SK-N-SH treated with all-trans-retinoic acid at 6 μM for 48 hours (cell line): Measurements from ENCODE around the gene ZNF653.
"Not testable (repeated sequence)": the region's sequence is repeated elsewhere in the genome, so short reads cannot be mapped to it uniquely, and the experiment has no call there.

Experiments used
- ATAC-seq: fragments of 200-7000 bp; cut with Tn5 transposase; 3 replicates; pipeline ENCODE4 v1.9.1; 2020; ENCODE audit warnings: mild to moderate bottlenecking, moderate library complexity
- ARNTL ChIP-seq: fragments of 450-650 bp; formaldehyde crosslinking; IDR thresholded peaks from 2 replicates; pipeline ENCODE4 v1.5.0; 2020; ENCODE audit warnings: low read depth, mild to moderate bottlenecking, moderate library complexity, borderline replicate concordance
- BACH2 ChIP-seq: fragments of 250-450 bp; sonication (Bioruptor Pico); IDR thresholded peaks from 2 replicates; pipeline ENCODE4 v1.9.0; 2021; ENCODE audit warnings: mild to moderate bottlenecking, borderline replicate concordance
- CSDC2 ChIP-seq: fragments of 250-450 bp; sonication (Bioruptor Pico); IDR thresholded peaks from 2 replicates; pipeline ENCODE4 v1.5.0; 2020; ENCODE audit warnings: mild to moderate bottlenecking, moderate library complexity
- ISL1 ChIP-seq: fragments of 250-450 bp; sonication (Bioruptor Pico); IDR thresholded peaks from 2 replicates; pipeline ENCODE4 v2.1.2; 2022; ENCODE audit warnings: mild to moderate bottlenecking, moderate library complexity
- OSR1 ChIP-seq: fragments of 250-450 bp; sonication (Bioruptor Pico); IDR thresholded peaks from 2 replicates; pipeline ENCODE4 v1.8.0; 2022; ENCODE audit warnings: moderate library complexity, mild to moderate bottlenecking, inconsistent platforms
- PPARA ChIP-seq: fragments of 250-450 bp; sonication (Bioruptor Pico); IDR thresholded peaks from 2 replicates; pipeline ENCODE4 v1.5.0; 2020; ENCODE audit warnings: mild to moderate bottlenecking, borderline replicate concordance
- RARB ChIP-seq: fragments of 250-450 bp; sonication (Bioruptor Pico); IDR thresholded peaks from 2 replicates; pipeline ENCODE4 v1.8.0; 2021; ENCODE audit warnings: mild to moderate bottlenecking, moderate library complexity
- SNAI2 ChIP-seq: fragments of 250-450 bp; sonication (Bioruptor Pico); IDR thresholded peaks from 2 replicates; pipeline ENCODE4 v1.5.0; 2020; ENCODE audit warnings: mild to moderate bottlenecking, moderate library complexity
- TCF4 ChIP-seq: fragments of 250-450 bp; sonication (Bioruptor Pico); IDR thresholded peaks from 2 replicates; pipeline ENCODE4 v1.8.0; 2021; ENCODE audit warnings: mild to moderate bottlenecking, moderate library complexity, borderline replicate concordance
- TOX ChIP-seq: fragments of 250-450 bp; sonication (Bioruptor Pico); IDR thresholded peaks from 2 replicates; pipeline ENCODE4 v1.8.0; 2021; ENCODE audit warnings: mild to moderate bottlenecking, moderate library complexity, borderline replicate concordance
- ZC3H10 ChIP-seq: fragments of 250-450 bp; sonication (Bioruptor Pico); IDR thresholded peaks from 2 replicates; pipeline ENCODE4 v1.5.1; 2021; ENCODE audit warnings: mild to moderate bottlenecking, moderate library complexity
- ZFP3 ChIP-seq: fragments of 250-450 bp; sonication (Bioruptor Pico); IDR thresholded peaks from 2 replicates; pipeline ENCODE4 v1.5.0; 2020; ENCODE audit warnings: mild to moderate bottlenecking, moderate library complexity
- ZFP30 ChIP-seq: fragments of 450-650 bp; formaldehyde crosslinking; IDR thresholded peaks from 2 replicates; pipeline ENCODE4 v1.5.0; 2022; ENCODE audit warnings: mild to moderate bottlenecking, moderate library complexity
- ZNF565 ChIP-seq: fragments of 450-650 bp; formaldehyde crosslinking; conservative IDR thresholded peaks from 2 replicates; pipeline ENCODE4 v1.5.0; 2020; ENCODE audit warnings: low read depth, mild to moderate bottlenecking, moderate library complexity
- ZNF70 ChIP-seq: fragments of 450-650 bp; formaldehyde crosslinking; IDR thresholded peaks from 2 replicates; pipeline ENCODE4 v1.5.0; 2020; ENCODE audit warnings: mild to moderate bottlenecking, moderate library complexity
- ZNF8 ChIP-seq: fragments of 450-650 bp; formaldehyde crosslinking; IDR thresholded peaks from 2 replicates; pipeline ENCODE4 v1.5.0; 2020; ENCODE audit warnings: mild to moderate bottlenecking, moderate library complexity
- TF ChIP-seq, protein P1 (sequence below): fragments of 250-450 bp; sonication (Bioruptor Pico); IDR thresholded peaks from 2 replicates; pipeline ENCODE4 v1.5.0; 2020; ENCODE audit warnings: mild to moderate bottlenecking, moderate library complexity
- TF ChIP-seq, protein P2 (sequence below): fragments of 250-450 bp; sonication (Bioruptor Pico); IDR thresholded peaks from 2 replicates; pipeline ENCODE4 v1.8.0; 2020; ENCODE audit warnings: mild to moderate bottlenecking, moderate library complexity, borderline replicate concordance
- TF ChIP-seq, protein P3 (sequence below): fragments of 250-450 bp; sonication (Bioruptor Pico); IDR thresholded peaks from 2 replicates; pipeline ENCODE4 v1.5.1; 2020; ENCODE audit warnings: low read depth, mild to moderate bottlenecking, moderate library complexity
- TF ChIP-seq, protein P4 (sequence below): fragments of 250-450 bp; sonication (Bioruptor Pico); IDR thresholded peaks from 2 replicates; pipeline ENCODE4 v1.5.1; 2021; ENCODE audit warnings: mild to moderate bottlenecking, moderate library complexity
- TF ChIP-seq, protein P5 (sequence below): fragments of 250-450 bp; sonication (Bioruptor Pico); IDR thresholded peaks from 2 replicates; pipeline ENCODE4 v1.8.0; 2021; ENCODE audit warnings: low read depth, mild to moderate bottlenecking, moderate library complexity, borderline replicate concordance

ZNF653 gene

DNA sequence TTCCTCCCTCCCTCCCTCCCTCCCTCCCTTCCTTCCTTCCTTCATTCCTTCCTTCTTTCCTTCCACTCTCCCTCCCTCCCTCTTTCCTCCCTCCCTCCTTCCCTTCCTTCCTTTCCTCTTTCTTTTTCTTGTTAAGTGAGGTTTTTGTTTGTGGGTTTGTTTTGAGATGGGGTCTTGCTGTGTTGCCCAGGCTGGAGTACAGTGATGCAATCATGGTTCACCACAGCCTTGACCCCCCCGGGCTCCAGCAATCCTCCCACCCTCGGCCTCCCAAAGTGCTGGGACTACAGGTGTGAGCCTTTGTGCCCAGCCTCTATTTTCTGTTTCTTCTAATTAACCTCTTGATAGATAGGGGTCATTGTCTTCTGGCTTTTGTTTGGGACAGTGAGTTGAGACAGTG, 44.2 kb downstream of the ZNF653 start:
- ATAC-seq = no peak
- no peak for TF ChIP-seq ZC3H10
- TF ChIP-seq PPARA = no peak
- TF ChIP-seq TCF4 (CRISPR knock-in tag) = no peak
- TF ChIP-seq ZFP3 (CRISPR knock-in tag) = no peak

DNA sequence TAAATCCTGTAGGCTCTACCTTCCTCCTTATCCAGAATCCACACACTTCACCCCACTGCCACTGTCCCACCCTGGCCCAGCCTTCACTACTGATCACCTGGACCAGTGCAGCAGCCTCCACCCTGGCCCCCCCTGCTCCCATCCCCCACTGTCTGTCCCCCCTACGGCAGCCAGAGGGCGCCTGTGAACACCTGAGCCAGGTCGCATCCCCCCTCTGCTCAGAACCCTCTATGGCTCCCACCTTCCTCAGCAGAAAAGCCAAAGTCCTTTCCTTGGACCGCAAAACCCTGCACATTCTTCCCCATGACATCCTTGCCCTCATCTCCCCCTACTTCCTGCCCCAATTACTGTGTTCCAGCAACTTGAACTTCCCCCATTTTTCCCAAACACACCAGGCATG, 45.4 kb downstream of the ZNF653 start:
- ATAC-seq = no peak
- TF ChIP-seq, protein P1, sequence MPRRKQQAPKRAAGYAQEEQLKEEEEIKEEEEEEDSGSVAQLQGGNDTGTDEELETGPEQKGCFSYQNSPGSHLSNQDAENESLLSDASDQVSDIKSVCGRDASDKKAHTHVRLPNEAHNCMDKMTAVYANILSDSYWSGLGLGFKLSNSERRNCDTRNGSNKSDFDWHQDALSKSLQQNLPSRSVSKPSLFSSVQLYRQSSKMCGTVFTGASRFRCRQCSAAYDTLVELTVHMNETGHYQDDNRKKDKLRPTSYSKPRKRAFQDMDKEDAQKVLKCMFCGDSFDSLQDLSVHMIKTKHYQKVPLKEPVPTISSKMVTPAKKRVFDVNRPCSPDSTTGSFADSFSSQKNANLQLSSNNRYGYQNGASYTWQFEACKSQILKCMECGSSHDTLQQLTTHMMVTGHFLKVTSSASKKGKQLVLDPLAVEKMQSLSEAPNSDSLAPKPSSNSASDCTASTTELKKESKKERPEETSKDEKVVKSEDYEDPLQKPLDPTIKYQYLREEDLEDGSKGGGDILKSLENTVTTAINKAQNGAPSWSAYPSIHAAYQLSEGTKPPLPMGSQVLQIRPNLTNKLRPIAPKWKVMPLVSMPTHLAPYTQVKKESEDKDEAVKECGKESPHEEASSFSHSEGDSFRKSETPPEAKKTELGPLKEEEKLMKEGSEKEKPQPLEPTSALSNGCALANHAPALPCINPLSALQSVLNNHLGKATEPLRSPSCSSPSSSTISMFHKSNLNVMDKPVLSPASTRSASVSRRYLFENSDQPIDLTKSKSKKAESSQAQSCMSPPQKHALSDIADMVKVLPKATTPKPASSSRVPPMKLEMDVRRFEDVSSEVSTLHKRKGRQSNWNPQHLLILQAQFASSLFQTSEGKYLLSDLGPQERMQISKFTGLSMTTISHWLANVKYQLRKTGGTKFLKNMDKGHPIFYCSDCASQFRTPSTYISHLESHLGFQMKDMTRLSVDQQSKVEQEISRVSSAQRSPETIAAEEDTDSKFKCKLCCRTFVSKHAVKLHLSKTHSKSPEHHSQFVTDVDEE (CRISPR knock-in tag) = no peak
- TF ChIP-seq BACH2 (CRISPR knock-in tag) = no peak
- no peak for TF ChIP-seq ZNF8
- no peak for TF ChIP-seq SNAI2 (CRISPR knock-in tag)
- TF ChIP-seq, protein P2, sequence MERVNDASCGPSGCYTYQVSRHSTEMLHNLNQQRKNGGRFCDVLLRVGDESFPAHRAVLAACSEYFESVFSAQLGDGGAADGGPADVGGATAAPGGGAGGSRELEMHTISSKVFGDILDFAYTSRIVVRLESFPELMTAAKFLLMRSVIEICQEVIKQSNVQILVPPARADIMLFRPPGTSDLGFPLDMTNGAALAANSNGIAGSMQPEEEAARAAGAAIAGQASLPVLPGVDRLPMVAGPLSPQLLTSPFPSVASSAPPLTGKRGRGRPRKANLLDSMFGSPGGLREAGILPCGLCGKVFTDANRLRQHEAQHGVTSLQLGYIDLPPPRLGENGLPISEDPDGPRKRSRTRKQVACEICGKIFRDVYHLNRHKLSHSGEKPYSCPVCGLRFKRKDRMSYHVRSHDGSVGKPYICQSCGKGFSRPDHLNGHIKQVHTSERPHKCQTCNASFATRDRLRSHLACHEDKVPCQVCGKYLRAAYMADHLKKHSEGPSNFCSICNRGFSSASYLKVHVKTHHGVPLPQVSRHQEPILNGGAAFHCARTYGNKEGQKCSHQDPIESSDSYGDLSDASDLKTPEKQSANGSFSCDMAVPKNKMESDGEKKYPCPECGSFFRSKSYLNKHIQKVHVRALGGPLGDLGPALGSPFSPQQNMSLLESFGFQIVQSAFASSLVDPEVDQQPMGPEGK (CRISPR knock-in tag) = no peak
- no peak for TF ChIP-seq ZNF70 (CRISPR knock-in tag)
- TF ChIP-seq ISL1 (CRISPR knock-in tag) = no peak

DNA sequence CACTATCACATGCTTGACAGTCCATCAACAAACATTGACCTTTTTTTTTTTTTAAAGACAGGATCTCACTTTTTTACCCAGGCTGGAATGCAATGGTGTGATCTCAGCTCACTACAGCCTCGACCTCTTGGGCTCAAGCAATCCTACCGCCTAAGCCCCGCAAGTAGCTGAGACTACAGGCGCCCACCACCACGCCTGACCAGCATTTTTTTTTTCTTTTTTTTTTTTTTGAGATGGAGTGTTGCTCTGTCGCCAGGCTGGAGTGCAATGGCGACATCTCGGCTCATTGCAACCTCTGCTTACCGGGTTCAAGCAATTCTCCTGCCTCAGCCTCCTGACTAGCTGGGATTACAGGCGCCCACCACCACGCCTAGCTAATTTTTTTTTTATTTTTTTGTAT, 46.7 kb downstream of the ZNF653 start:
- not testable (repeated sequence) for ATAC-seq

DNA sequence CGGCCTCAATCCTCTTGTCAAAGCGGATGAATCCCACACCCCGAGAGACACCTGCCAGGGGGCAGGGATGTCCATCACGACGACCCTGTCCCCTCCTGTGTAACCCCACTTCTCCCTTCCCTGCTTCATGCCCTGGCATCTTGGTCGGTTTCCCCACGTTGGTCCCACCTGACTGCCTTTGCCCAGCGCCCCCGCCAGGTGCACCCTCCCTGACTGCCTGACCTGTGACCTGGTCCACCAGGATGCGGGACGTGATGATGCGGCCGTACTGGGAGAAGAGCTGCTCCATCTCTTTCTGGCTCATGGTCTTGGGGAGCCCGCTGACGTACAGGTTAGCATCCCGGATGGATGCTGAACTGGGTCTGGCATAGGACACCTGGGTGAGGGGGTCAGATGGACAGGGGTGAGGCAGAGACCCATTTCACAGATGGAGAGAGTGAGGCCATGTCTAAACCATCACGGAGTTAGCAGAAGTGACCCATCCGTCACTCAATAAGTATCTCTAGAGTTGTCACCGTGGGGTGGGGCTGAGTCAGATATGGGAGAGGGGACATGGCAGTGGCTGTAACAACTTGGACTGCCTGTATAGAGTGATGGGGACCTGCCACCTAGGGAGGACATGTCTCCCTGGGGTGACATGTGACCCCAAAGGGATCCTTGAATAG, 47.3 kb downstream of the ZNF653 start:
- no peak for ATAC-seq
- TF ChIP-seq, protein P3, sequence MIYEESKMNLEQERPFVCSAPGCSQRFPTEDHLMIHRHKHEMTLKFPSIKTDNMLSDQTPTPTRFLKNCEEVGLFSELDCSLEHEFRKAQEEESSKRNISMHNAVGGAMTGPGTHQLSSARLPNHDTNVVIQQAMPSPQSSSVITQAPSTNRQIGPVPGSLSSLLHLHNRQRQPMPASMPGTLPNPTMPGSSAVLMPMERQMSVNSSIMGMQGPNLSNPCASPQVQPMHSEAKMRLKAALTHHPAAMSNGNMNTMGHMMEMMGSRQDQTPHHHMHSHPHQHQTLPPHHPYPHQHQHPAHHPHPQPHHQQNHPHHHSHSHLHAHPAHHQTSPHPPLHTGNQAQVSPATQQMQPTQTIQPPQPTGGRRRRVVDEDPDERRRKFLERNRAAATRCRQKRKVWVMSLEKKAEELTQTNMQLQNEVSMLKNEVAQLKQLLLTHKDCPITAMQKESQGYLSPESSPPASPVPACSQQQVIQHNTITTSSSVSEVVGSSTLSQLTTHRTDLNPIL (CRISPR knock-in tag) = no peak
- no peak for TF ChIP-seq ARNTL (CRISPR knock-in tag)

DNA sequence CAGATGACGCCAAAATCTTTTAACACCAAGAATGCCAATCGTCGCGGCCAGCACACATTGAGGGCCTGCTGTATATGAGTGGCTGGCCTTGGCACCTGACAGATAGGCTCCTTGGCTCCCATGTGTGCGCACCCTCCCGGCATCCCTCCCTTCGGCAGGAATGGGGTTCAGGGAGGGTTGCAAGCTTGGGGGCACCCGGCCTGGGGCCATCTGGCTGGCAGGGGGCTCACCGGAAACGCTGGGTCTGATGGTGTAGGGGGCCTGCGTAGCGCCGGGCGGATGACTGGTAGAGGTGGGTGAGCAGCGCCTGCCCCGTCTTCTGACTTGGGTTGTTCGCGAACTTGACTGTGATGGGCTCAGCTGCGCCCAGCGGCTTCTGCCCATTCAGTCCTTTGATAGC, 47.8 kb downstream of the ZNF653 start:
- TF ChIP-seq RARB (no peak), OSR1 (CRISPR knock-in tag) (no peak), PPARA (no peak), SNAI2 (CRISPR knock-in tag) (no peak), ZC3H10 (no peak), TOX (CRISPR knock-in tag) (no peak), ZFP3 (CRISPR knock-in tag) (no peak), CSDC2 (no peak), BACH2 (CRISPR knock-in tag) (no peak), ARNTL (CRISPR knock-in tag) (no peak), ZNF70 (CRISPR knock-in tag) (no peak), ZNF565 (CRISPR knock-in tag) (no peak), ZNF8 (no peak), ZFP30 (CRISPR knock-in tag) (no peak)
- TF ChIP-seq, protein P3 (CRISPR knock-in tag) = no peak
- TF ChIP-seq, protein P4, sequence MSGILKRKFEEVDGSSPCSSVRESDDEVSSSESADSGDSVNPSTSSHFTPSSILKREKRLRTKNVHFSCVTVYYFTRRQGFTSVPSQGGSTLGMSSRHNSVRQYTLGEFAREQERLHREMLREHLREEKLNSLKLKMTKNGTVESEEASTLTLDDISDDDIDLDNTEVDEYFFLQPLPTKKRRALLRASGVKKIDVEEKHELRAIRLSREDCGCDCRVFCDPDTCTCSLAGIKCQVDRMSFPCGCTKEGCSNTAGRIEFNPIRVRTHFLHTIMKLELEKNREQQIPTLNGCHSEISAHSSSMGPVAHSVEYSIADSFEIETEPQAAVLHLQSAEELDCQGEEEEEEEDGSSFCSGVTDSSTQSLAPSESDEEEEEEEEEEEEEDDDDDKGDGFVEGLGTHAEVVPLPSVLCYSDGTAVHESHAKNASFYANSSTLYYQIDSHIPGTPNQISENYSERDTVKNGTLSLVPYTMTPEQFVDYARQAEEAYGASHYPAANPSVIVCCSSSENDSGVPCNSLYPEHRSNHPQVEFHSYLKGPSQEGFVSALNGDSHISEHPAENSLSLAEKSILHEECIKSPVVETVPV (CRISPR knock-in tag) = no peak
- TF ChIP-seq, protein P5, sequence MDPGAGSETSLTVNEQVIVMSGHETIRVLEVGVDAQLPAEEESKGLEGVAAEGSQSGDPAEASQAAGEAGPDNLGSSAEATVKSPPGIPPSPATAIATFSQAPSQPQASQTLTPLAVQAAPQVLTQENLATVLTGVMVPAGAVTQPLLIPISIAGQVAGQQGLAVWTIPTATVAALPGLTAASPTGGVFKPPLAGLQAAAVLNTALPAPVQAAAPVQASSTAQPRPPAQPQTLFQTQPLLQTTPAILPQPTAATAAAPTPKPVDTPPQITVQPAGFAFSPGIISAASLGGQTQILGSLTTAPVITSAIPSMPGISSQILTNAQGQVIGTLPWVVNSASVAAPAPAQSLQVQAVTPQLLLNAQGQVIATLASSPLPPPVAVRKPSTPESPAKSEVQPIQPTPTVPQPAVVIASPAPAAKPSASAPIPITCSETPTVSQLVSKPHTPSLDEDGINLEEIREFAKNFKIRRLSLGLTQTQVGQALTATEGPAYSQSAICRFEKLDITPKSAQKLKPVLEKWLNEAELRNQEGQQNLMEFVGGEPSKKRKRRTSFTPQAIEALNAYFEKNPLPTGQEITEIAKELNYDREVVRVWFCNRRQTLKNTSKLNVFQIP (CRISPR knock-in tag) = no peak
- no peak for ATAC-seq
